Neural progenitor cell (in vitro differentiated cells): ENCODE data around the gene TRMT10B. TPM values are rescaled to one million over a fixed set of nuclear protein-coding genes. Genes with fewer than 3 reads are reported as not detected.

ENCODE experiments used
- DNase-seq: peaks from one replicate; pipeline ENCODE4 v3.0.0-alpha.2; 2016; ENCODE audit warnings: low spot score
- H2AFZ ChIP-seq: fragments of 200-600 bp; sonication (generic); replicated peaks from 2 replicates; pipeline ENCODE4 v1.6.1; 2016; ENCODE audit warnings: antibody characterized with exemption
- H3F3A ChIP-seq: fragments of 200-600 bp; sonication (generic); 2 replicates; pipeline ENCODE4 v1.6.1; 2016; ENCODE audit warnings: antibody characterized with exemption, low read depth
- H3K27ac ChIP-seq: fragments of 200-600 bp; sonication (generic); 2 replicates; pipeline ENCODE4 v1.5.1; 2016; ENCODE audit warnings: mild to moderate bottlenecking
- H3K27me3 ChIP-seq: fragments of 200-600 bp; sonication (generic); 2 replicates; pipeline ENCODE4 v1.6.1; 2016; ENCODE audit warnings: mild to moderate bottlenecking, moderate library complexity
- H3K36me3 ChIP-seq: fragments of 200-600 bp; sonication (generic); 2 replicates; pipeline ENCODE4 v1.5.1; 2016
- H3K4me1 ChIP-seq: fragments of 200-600 bp; sonication (generic); 2 replicates; pipeline ENCODE4 v1.6.1; 2016; ENCODE audit warnings: mixed run types
- H3K4me2 ChIP-seq: fragments of 200-600 bp; sonication (generic); 2 replicates; pipeline ENCODE4 v1.6.1; 2016
- H3K4me3 ChIP-seq: fragments of 200-600 bp; sonication (generic); 2 replicates; pipeline ENCODE4 v1.5.1; 2016
- H3K79me2 ChIP-seq: fragments of 200-600 bp; sonication (generic); 2 replicates; pipeline ENCODE4 v1.6.1; 2016; ENCODE audit warnings: low read depth
- H3K9ac ChIP-seq: fragments of 200-600 bp; sonication (generic); 2 replicates; pipeline ENCODE4 v1.6.1; 2016
- H3K9me3 ChIP-seq: fragments of 200-600 bp; sonication (generic); 2 replicates; pipeline ENCODE4 v1.5.1; 2016; ENCODE audit warnings: low read depth
- H4K20me1 ChIP-seq: fragments of 200-600 bp; sonication (generic); 2 replicates; pipeline ENCODE4 v1.6.1; 2016; ENCODE audit warnings: low read depth
- H3K27ac Mint-ChIP-seq: 3 replicates; pipeline ENCODE4 v1.8.0; 2021; ENCODE audit warnings: mixed read lengths
- H3K27me3 Mint-ChIP-seq: 2 replicates; pipeline ENCODE4 v1.8.0; 2022; ENCODE audit warnings: low read depth, mild to moderate bottlenecking, inconsistent platforms, moderate library complexity, mixed read lengths; ENCODE audit not compliant: insufficient read depth
- H3K36me3 Mint-ChIP-seq: 3 replicates; pipeline ENCODE4 v1.8.0; 2021; ENCODE audit warnings: mixed read lengths
- H3K4me1 Mint-ChIP-seq: 3 replicates; pipeline ENCODE4 v1.8.0; 2021; ENCODE audit warnings: mixed read lengths
- H3K4me3 Mint-ChIP-seq: 3 replicates; pipeline ENCODE4 v1.8.0; 2021; ENCODE audit warnings: mild to moderate bottlenecking, moderate library complexity, mixed read lengths
- H3K9me3 Mint-ChIP-seq: 3 replicates; pipeline ENCODE4 v1.8.0; 2020; ENCODE audit warnings: mixed read lengths
- CTCF ChIP-seq: fragments of 200-600 bp; sonication (generic); IDR thresholded peaks from 2 replicates; pipeline ENCODE4 v1.5.1; 2017; ENCODE audit warnings: antibody characterized with exemption, mild to moderate bottlenecking
- EZH2 ChIP-seq: fragments of 200-600 bp; sonication (generic); IDR thresholded peaks from 2 replicates; pipeline ENCODE4 v1.6.1; 2017; ENCODE audit warnings: antibody characterized with exemption, mild to moderate bottlenecking, moderate library complexity
- EZH2phosphoT487 ChIP-seq: fragments of 200-600 bp; sonication (generic); IDR thresholded peaks from 2 replicates; pipeline ENCODE4 v1.6.1; 2017; ENCODE audit warnings: antibody characterized with exemption
- total RNA-seq: library from RNA; depleted of rRNA; stranded (reverse); fragments of >200 nt; gene quantifications from 2 replicates; pipeline ENCODE4 v1.2.3, GENCODE V29; 2015; ENCODE audit warnings: low replicate concordance

TRMT10B gene
- total RNA-seq, 1 donor from 2014 or later: 5.4 TPM

- Histone ChIP-seq H3K79me2 (peaks cover 24% of the 10 kb centered on the region), H3K4me3 (no peak overlapping the region), H3F3A (peaks cover 14% of the 10 kb centered on the region), H3K9me3 (no peaks in the 10 kb centered on the region), H3K36me3 (no peaks in the 10 kb centered on the region), H4K20me1 (peaks cover 21% of the 10 kb centered on the region), H3K9ac (no peak overlapping the region), H3K4me1 (peaks cover 18% of the 10 kb centered on the region), H3K27me3 (peaks cover 18% of the 10 kb centered on the region), H2AFZ (no peak overlapping the region), H3K27ac (no peak overlapping the region), H3K4me2 (no peak overlapping the region)
- H3K4me1 Mint-ChIP-seq: peaks cover 16% of the 10 kb centered on the region
- TF ChIP-seq EZH2 (no peak), CTCF (no peak), EZH2phosphoT487 (no peak)
- peak overlapping the region; percentile 98 for H3K4me3 Mint-ChIP-seq
- H3K27ac Mint-ChIP-seq: no peak overlapping the region
- no peaks in the 10 kb centered on the region for H3K36me3 Mint-ChIP-seq
- no peaks in the 10 kb centered on the region for H3K9me3 Mint-ChIP-seq
- H3K27me3 Mint-ChIP-seq: peaks cover 2% of the 10 kb centered on the region
- DNase-seq: no peak
These were observed 45.1 kb downstream of the TRMT10B start for GRCh38 chr9:37798677-37799076.

GRCh38 chr9:37800631-37801286 lies 47.2 kb downstream of the TRMT10B start, which contains the start of gene DCAF10:
Gene DCAF10, plus strand, starts transcription at chr9:37800797. Its CDS starts 70 bp downstream, at chr9:37800867.
- Mint-ChIP-seq H3K27me3 (peaks cover 2% of the 10 kb centered on the region), H3K9me3 (no peaks in the 10 kb centered on the region), H3K27ac (peak within 1 kb of the TSS; percentile 97)

GRCh38 chr9:37801287-37801850 lies 47.8 kb downstream of the TRMT10B start:
- Histone ChIP-seq H3K79me2 (peaks cover 44% of the 10 kb centered on the region), H2AFZ (peak overlapping the region; percentile 96), H3K27me3 (peaks cover under 1% of the 10 kb centered on the region), H3F3A (peaks cover 14% of the 10 kb centered on the region), H3K4me3 (peak overlapping the region; percentile 72), H4K20me1 (peaks cover 28% of the 10 kb centered on the region), H3K4me2 (peak overlapping the region; percentile 82), H3K36me3 (no peaks in the 10 kb centered on the region), H3K4me1 (peaks cover 18% of the 10 kb centered on the region), H3K27ac (peak overlapping the region; percentile 65), H3K9me3 (no peaks in the 10 kb centered on the region), H3K9ac (peak overlapping the region; percentile 68)
- Mint-ChIP-seq H3K27me3 (peaks cover 2% of the 10 kb centered on the region), H3K36me3 (peaks cover 2% of the 10 kb centered on the region), H3K9me3 (no peaks in the 10 kb centered on the region), H3K27ac (peak overlapping the region; percentile 97), H3K4me3 (peak overlapping the region; percentile 97), H3K4me1 (peaks cover 16% of the 10 kb centered on the region)
- DNase-seq: peak; percentile 65
- TF ChIP-seq EZH2 (no peak), EZH2phosphoT487 (no peak), CTCF (no peak)

More at GRCh38 chr9:37800631-37801286, 47.2 kb downstream of the TRMT10B start, which contains the start of gene DCAF10:
- Histone ChIP-seq H2AFZ (peak within 1 kb of the TSS; percentile 96), H3K4me3 (peak within 1 kb of the TSS; percentile 72), H3K27ac (peak within 1 kb of the TSS; percentile 65), H4K20me1 (peaks cover 28% of the 10 kb centered on the region), H3K9me3 (no peaks in the 10 kb centered on the region), H3K79me2 (peaks cover 43% of the 10 kb centered on the region), H3K36me3 (no peaks in the 10 kb centered on the region), H3K4me1 (peaks cover 18% of the 10 kb centered on the region), H3F3A (peaks cover 14% of the 10 kb centered on the region), H3K27me3 (peaks cover 6% of the 10 kb centered on the region), H3K9ac (peak within 1 kb of the TSS; percentile 68), H3K4me2 (peak within 1 kb of the TSS; percentile 82)
- H3K4me3 Mint-ChIP-seq: peak within 1 kb of the TSS; percentile 98
- peaks cover 2% of the 10 kb centered on the region for H3K36me3 Mint-ChIP-seq
- no peak for TF ChIP-seq EZH2phosphoT487
- peak; percentile 21 for TF ChIP-seq EZH2
- DNase-seq: peak; percentile 92
- H3K4me1 Mint-ChIP-seq: peaks cover 16% of the 10 kb centered on the region
